Lower lobe of right lung (tissue), 2 donors: ENCODE measurements around the gene TIGD1. TPM values are rescaled to one million over a fixed set of nuclear protein-coding genes. Genes with fewer than 3 reads are reported as not detected.

Experiments
- ATAC-seq, 2 donors: fragments of 200-7000 bp; cut with Tn5 transposase; one replicate each; pipeline ENCODE4 v1.9.1; 2020 to 2022; ENCODE audit warnings: mild to moderate bottlenecking in 2 of 2, moderate library complexity in 2 of 2
- DNase-seq: peaks from one replicate; pipeline ENCODE4 v3.0.0-alpha.2; 2020
- H3K27ac ChIP-seq: fragments of 200-600 bp; one replicate; pipeline ENCODE4 v1.8.0; 2022
- H3K27me3 ChIP-seq: fragments of 200-600 bp; one replicate; pipeline ENCODE4 v1.8.0; 2022; ENCODE audit warnings: low read depth
- H3K36me3 ChIP-seq: fragments of 200-600 bp; one replicate; pipeline ENCODE4 v1.8.0; 2022; ENCODE audit warnings: mild to moderate bottlenecking
- H3K4me1 ChIP-seq: fragments of 200-600 bp; one replicate; pipeline ENCODE4 v1.8.0; 2022
- H3K4me3 ChIP-seq: fragments of 200-600 bp; one replicate; pipeline ENCODE4 v1.8.0; 2022; ENCODE audit warnings: mild to moderate bottlenecking
- H3K9me3 ChIP-seq: fragments of 200-600 bp; one replicate; pipeline ENCODE4 v1.8.0; 2022
- intact Hi-C: fragments of 100-400 bp; cut with DNase I; formaldehyde crosslinking; loops from one replicate; pipeline ENCODE4 v1.11.0; 2022
- total RNA-seq: library from RNA; stranded (reverse); fragmentation: NEBNext Ultra II Directional; extraction: Animal tissue kit (Norgen Biotek cat#: 25700); gene quantifications from one replicate; pipeline ENCODE4 v1.2.1, GENCODE V29; 2021
- TF ChIP-seq, protein P1 (sequence below): fragments of 200-600 bp; IDR thresholded peaks from one replicate; pipeline ENCODE4 v1.8.0; 2022; ENCODE audit warnings: antibody characterized with exemption, mild to moderate bottlenecking
- donor health status: DM: no; HTN: yes; CAD: no; lungs with severe emphysema.

Gene TIGD1
- total RNA-seq, 1 donor from 2014 or later, result 3.7 TPM

DNA sequence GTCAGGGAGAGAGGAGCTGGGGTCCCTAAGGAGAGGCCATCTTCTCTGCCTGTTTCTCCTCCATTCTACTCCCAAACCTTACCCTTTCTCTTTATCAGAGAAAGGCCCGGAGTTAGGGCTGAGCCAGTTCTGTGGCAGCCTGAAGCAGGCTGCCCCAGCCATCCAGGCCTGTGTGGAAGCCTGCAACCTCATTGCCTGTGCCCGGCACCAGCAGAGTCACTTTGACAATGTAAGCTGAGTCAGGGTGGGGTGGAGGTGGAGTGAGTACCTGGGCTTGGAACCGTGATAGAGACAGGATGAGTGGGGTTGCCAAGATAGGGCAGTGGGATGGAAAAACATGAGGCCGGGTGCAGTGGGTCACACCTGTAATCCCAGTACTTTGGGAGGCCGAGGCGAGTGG is 5.7 kb downstream of the TIGD1 start:
- intact Hi-C loops, result no loop called here

GRCh38 chr2:232543928-232544631 is 6.3 kb downstream of the TIGD1 start:
- H3K4me1 ChIP-seq, result peaks cover under 1% of the 10 kb centered on the region
- no peak overlapping the region for H3K4me3 ChIP-seq
- ATAC-seq (no peak), DNase-seq (peak; percentile 30)
- no peaks in the 10 kb centered on the region for H3K9me3 ChIP-seq
- TF ChIP-seq, protein P1, sequence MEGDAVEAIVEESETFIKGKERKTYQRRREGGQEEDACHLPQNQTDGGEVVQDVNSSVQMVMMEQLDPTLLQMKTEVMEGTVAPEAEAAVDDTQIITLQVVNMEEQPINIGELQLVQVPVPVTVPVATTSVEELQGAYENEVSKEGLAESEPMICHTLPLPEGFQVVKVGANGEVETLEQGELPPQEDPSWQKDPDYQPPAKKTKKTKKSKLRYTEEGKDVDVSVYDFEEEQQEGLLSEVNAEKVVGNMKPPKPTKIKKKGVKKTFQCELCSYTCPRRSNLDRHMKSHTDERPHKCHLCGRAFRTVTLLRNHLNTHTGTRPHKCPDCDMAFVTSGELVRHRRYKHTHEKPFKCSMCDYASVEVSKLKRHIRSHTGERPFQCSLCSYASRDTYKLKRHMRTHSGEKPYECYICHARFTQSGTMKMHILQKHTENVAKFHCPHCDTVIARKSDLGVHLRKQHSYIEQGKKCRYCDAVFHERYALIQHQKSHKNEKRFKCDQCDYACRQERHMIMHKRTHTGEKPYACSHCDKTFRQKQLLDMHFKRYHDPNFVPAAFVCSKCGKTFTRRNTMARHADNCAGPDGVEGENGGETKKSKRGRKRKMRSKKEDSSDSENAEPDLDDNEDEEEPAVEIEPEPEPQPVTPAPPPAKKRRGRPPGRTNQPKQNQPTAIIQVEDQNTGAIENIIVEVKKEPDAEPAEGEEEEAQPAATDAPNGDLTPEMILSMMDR, result no peak
- H3K27me3 ChIP-seq, result no peaks in the 10 kb centered on the region
- no peak overlapping the region for H3K27ac ChIP-seq
- no peaks in the 10 kb centered on the region for H3K36me3 ChIP-seq
- intact Hi-C loops, result no loop called here

More for the DNA sequence above, 5.7 kb downstream of the TIGD1 start:
- no peaks in the 10 kb centered on the region for H3K36me3 ChIP-seq
- no peak for ATAC-seq
- no peaks in the 10 kb centered on the region for H3K27me3 ChIP-seq
- peak; percentile 29 for DNase-seq
- TF ChIP-seq, protein P1, result no peak
- no peak overlapping the region for H3K4me3 ChIP-seq
- no peaks in the 10 kb centered on the region for H3K9me3 ChIP-seq
- H3K27ac ChIP-seq, result no peak overlapping the region
- peaks cover 7% of the 10 kb centered on the region for H3K4me1 ChIP-seq

DNA sequence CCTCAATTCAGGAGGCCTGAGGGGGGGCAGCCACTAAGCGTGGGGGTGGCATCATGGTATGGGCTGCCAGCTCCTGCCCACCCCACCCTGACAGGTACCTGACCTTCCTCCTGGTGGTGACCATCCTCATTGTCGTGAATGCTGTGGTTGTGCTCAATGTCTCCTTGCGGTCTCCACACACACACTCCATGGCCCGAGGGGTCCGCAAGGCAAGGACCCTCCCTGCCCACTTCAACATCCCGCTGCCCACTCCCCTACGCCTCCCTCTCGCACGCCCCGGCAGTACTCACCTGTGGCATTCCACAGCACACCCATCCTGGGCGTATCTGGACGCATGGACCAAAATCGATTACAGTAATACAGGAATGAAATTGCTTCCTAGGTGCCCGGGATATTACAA is 6.9 kb downstream of the TIGD1 start:
- no peaks in the 10 kb centered on the region for H3K27me3 ChIP-seq
- H3K27ac ChIP-seq, result no peak overlapping the region
- ATAC-seq, result no peak
- DNase-seq, result no peak
- H3K4me1 ChIP-seq, result no peaks in the 10 kb centered on the region
- no peaks in the 10 kb centered on the region for H3K9me3 ChIP-seq
- no peak overlapping the region for H3K4me3 ChIP-seq
- intact Hi-C loops, result no loop called here
- TF ChIP-seq, protein P1, result no peak
- no peaks in the 10 kb centered on the region for H3K36me3 ChIP-seq

DNA sequence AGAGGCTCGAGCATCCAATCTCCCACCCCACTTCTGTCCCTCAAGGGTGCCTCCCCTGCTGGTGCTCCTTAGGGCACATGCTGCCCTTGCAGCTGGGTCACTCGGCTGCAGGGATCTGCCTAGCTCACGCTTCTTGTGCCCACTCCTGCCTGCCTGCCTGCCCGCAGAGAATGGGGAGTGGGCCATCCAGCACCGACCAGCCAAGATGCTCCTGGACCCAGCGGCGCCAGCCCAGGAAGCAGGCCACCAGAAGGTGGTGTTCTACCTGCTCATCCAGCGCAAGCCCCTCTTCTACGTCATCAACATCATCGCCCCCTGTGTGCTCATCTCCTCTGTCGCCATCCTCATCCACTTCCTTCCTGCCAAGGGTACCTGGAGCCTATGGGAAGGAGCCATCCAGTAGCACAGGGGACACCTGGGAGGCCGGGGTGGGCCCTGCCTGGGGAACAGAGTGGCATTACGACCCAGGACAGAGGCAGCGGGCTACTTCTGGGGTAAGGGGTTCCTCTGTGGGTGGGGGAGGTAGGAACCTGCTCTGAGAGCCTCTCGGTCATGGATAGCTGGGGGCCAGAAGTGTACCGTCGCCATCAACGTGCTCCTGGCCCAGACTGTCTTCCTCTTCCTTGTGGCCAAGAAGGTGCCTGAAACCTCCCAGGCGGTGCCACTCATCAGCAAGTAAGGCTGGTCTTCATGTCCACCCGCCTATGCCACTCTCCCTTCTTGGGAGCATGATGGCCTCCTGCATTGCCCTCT is 7.5 kb downstream of the TIGD1 start:
- DNase-seq (peak; percentile 35), ATAC-seq (no peak)
- TF ChIP-seq, protein P1, result no peak
- Histone ChIP-seq H3K4me3 (no peak overlapping the region), H3K9me3 (no peaks in the 10 kb centered on the region), H3K27me3 (peaks cover 4% of the 10 kb centered on the region), H3K36me3 (no peaks in the 10 kb centered on the region), H3K4me1 (no peaks in the 10 kb centered on the region), H3K27ac (no peak overlapping the region)
- intact Hi-C loops, result no loop called here

DNA sequence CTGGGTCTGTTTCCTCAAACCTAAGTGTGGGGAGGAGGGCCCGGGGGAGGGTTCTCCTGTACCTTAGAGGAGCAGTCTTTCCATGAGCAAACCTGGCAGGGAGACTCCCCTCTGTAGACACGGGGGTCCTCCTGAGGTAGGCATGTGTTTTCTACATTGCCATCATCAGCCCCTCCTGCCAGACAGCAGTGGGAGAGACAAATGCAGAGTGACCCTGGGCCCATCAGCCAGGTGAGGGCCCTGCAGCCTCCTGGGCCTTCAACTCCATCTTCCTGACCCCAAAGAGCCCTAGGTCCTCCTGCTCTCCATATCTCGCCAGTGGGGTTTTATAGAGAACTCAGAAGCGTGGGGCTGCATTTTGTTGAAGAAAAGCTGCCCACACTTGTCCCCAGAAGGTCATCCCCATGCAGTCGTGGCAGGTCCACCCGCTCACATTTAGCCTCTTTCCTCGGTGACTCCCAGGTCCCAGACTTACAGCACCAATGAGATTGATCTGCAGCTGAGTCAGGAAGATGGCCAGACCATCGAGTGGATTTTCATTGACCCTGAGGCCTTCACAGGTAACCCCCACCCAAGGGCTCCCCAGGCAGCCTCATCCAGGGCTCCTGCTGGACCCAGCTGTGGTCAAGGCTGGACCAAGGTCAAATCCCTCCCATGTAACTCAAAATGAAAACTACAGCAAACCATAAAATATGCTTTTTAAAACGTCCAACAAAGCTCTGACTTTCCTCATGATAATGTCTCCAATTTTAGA is 8.2 kb downstream of the TIGD1 start:
- TF ChIP-seq, protein P1, result no peak
- no peaks in the 10 kb centered on the region for H3K9me3 ChIP-seq
- no peaks in the 10 kb centered on the region for H3K4me1 ChIP-seq
- no peaks in the 10 kb centered on the region for H3K36me3 ChIP-seq
- no peak for DNase-seq
- intact Hi-C loops, result no loop called here
- no peak overlapping the region for H3K27ac ChIP-seq
- peaks cover 5% of the 10 kb centered on the region for H3K27me3 ChIP-seq
- ATAC-seq, result no peak
- H3K4me3 ChIP-seq, result no peak overlapping the region
